GM19438 (cell line): Measurements from ENCODE around the gene COX7A1.
"Not testable (repeated sequence)": the region's sequence is repeated elsewhere in the genome, so short reads cannot be mapped to it uniquely, and the experiment has no call there.

Experiments
- ATAC-seq: cut with Tn5 transposase; IDR thresholded peaks from one replicate; pipeline ENCODE4 v1.9.1; 2021; ENCODE audit warnings: low read depth; ENCODE audit not compliant: unreplicated experiment

The COX7A1 gene

DNA sequence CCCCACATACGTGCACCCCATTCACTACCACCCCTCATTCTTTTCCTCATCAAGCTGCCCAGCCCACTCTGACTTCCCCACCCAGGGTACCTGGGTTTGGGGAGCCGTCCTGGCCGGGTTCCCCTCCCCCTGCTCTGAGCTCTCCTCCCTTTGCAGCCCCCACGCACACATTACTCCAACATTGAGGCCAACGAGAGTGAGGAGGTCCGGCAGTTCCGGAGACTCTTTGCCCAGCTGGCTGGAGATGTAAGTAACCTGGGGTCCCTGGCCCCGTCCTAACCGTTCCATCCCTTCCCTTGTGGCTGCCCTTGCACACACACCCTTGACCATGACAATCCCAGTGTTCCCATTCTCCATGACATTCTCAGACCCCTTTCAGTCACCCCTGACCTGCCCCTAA is 9.8 kb downstream of the COX7A1 start:
- ATAC-seq, result no peak

DNA sequence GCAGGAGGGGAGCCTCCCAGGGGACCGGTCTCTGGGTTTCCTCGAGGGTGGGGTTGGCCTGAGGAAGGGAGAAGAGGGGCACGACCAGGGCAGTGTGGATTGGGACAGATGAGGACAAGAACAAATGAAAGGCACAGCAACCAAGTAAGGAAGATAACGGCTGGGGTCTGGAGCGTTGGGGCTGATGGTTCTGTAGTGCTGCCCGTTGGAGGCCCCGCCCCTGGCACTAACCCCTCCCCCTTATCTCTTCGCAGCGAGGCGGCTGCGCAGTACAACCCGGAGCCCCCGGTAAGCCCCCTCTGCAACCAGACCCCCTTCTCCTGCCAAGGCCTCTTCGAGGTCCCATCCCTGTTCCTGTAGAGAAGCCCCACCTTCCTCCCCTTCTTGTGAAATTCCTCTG is 10.2 kb downstream of the COX7A1 start:
- no peak for ATAC-seq

DNA sequence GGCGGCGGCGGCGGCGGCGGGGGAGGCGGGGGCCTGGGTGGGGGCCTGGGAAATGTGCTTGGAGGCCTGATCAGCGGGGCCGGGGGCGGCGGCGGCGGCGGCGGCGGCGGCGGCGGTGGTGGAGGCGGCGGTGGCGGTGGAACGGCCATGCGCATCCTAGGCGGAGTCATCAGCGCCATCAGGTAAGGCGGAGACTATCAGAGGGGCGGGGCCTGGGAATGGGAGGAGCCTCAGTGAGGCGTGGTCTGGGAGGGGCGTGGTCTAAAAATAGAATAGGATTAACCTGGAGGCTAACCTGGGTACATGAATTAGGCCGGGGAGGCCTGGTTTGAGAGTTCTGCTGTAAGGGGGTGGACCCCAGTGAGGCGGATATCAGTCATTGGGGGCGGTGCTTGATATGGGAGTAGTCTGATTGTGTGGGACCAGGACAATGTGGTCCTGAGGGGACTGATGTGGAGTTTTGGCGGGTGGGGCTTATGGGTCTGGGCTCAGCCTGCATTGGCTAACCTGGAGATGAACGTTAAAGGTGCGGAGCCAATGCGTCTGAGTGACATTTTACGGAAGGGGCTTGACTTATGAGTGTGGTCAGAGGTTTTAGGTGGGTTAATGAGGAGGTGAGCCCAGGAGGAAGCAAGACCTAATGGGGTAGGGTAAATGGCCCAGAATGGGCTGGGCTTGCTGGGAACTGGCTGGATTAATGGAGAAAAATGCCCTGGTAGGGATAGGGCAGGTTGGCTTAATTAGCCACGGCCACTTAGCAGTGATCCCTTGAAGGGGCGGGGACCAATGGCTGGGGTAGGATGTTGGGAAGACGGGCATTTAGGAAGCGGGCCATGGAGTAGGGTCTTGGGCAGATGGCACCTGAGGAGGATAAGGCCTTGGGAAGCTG is 11.0 kb downstream of the COX7A1 start:
- peak; percentile 47 for ATAC-seq

DNA sequence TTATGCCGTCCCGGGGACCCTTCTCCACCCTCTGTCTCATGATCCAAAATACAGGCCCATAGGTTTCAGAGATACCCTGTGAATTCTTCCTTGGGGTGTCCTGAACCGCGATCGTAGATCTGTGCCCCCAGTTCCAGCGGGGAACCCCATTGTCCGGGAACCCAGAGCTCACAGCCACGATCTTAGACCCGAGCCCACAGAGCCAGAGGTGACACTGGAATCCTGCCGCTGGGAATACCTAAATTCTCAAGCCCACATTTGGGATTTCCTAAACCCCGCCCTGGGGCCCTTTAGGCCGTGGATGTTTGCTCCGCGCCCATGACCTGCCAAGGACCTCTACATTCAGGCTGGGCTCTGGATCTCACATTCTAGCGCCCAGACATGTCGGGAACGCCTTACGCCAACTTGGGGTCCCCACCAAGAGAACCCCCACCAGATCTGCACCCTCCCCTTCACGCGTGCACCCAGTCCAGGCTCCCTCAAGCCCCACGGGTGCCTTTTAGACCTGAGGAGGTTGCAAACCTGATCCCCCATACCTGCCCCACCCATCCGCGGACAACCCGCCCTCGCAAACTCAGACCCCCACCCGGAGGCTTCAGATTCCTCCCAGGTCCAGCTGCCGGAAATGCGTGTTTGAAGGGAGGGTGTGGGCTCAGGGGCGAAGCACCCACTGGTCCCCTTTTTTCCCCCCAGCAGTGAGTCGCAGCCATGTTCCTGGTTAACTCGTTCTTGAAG is 11.8 kb downstream of the COX7A1 start:
- ATAC-seq, result peak; percentile 20

DNA sequence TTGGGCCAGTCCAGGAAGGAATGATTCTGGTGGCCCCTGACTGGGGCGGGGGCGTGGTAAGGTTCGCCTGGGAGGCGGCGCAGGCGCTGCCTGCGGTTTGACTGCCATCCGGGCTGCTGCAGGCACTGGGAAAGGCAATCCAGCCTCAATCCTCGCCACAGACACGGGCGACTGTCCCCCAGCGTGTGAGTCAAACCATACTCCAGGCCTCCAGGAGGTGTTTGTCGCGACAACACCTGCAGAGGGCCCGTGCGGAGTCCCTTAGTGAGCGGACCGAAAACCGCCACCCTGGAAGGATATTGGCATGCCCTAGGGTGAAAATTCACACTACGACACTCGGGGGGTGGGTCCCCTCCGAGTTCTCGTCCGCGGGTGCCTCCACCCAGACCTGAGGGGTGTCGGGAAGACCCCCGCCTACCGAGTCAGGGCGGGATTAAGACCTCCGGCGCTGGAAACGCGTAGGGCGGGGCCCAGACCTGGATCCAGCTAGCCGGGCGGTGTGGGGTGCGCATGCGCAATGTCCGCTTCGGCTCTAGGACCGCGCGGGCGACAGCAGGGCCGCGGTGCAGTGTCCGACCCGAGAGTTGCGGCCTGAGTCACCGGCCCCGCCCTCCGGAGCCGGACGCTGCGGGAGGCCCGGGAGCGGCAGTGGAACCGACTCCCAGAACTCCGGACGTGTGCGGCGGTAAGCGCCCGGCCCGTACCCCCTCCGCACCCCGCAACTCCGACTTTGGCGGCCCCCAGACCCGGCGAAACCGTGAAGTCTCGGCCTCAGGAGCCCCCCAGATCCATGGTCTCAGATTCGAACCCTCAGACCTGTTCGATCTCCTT is 12.6 kb downstream of the COX7A1 start, which contains the start of gene CAPNS1:
TSS of gene CAPNS1 (plus strand) at position 594 of the 831 bp plus-strand sequence. CDS start 946 bp downstream, outside the sequence.
- ATAC-seq, result peak; percentile 83

DNA sequence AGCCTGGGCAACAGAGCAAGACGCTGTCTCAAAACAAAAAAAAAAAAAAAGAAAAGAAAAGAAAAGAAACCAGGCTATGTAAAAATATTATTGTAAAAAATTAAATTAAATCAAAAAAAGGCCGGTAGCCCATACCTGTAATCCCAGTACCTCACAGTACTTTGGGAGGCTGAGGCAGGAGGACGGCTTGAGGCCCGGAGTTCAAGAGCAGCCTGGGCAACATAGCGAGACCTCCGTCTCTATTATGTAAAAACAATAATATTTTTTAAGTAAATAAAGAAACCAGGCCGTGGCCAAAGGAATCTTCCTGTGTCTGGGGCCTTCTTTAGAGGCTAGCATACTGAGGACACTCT is 13.2 kb downstream of the COX7A1 start:
- no peak for ATAC-seq

DNA sequence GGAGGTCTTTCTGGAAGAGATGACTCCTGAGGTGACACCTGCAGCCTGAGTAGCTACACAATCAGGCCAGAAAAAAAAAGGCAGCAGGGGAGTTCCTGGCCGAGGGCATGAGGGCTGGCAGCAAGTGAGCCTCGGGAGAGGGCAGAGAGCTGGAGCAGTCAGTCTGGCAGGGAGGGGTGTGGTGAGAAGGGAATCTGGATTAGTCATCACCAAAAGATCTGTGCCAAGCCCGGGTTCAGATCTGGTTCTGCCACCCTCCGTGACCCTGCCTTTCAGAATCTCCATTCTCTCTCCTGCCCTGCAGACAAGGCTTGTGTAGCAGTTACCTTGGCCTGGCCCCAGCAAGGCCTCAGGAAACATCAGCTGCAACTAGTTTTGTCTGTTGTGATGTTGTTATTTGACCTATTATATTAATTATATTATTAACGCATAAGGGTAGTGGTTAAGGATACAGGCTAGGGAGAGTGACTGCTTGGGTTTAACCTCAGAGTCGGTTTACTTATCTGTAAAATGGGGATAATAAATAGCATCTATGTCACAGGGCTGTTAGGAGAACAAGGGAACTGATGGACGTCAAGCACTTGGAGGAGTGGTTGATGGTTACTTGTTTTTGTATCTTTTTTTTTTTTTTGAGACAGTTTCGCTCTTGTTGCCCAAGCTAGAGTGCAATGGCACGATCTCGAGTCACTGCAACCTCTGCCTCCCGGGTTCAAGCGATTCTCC is 15.1 kb downstream of the COX7A1 start:
- no peak for ATAC-seq

DNA sequence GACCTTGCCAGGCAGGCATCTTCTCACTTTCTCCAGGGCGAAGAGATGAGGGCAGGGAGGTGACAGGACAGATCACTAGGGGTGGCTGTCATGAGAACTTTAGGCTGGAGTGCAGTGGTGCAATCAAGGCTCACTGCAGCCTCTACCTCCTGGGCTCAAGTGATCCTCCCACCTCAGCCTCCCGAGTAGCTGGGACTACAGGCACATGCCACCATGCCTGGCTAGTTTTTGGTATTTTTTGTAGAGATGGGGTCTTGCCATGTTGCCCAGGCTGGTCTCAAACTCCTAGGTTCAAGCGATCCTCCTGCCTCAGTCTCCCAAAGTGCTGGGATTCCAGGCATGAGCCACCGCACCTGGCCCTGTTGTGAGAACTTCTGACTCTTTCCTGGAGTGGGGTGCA is 17.4 kb downstream of the COX7A1 start:
- ATAC-seq, result not testable (repeated sequence)

DNA sequence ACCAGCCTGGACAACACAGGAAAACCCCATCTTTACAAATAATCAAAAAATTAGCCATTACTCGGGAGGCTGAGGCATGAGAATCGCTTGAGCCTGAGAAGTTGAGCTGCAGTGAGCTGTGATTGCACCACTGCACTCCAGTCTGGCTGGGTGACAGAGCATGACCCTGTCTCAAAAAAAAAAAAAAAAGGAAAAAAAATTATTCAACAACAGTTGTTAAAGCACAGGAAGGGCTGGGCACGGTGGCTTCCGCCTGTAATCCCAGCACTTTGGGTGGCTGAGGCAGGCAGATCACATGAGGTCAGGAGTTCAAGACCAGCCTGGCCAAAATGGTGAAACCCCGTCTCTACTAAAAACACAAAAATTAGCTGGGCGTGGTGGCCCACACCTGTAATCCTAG is 21.0 kb downstream of the COX7A1 start:
- ATAC-seq, result not testable (repeated sequence)

DNA sequence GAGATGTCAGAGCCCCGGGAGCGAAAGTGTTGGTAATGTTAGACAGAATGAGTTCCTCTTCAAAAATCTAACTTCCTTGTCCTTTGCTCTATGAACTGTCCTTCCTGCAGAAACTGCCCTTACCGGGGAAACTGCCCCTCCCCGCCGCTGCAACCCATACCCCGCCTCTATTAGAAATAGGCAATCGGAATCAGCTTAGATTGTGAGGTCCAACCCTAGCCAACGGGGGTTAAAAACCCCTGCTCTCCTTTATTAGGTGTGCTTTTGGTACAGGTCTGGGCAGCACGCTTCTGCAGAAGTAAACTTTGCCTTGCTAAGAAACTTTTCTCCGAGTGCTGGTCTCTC is 23.9 kb downstream of the COX7A1 start:
- peak; percentile 19 for ATAC-seq

DNA sequence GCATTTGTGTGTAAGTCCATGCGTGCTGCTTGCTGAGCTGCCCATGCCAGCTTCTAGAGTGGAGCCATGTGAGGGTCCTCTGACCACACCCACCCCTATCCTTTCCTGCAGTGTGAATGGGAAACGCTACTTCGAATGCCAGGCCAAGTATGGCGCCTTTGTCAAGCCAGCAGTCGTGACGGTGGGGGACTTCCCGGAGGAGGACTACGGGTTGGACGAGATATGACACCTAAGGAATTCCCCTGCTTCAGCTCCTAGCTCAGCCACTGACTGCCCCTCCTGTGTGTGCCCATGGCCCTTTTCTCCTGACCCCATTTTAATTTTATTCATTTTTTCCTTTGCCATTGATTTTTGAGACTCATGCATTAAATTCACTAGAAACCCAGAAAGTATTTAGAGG is 26.7 kb downstream of the COX7A1 start:
- no peak for ATAC-seq

DNA sequence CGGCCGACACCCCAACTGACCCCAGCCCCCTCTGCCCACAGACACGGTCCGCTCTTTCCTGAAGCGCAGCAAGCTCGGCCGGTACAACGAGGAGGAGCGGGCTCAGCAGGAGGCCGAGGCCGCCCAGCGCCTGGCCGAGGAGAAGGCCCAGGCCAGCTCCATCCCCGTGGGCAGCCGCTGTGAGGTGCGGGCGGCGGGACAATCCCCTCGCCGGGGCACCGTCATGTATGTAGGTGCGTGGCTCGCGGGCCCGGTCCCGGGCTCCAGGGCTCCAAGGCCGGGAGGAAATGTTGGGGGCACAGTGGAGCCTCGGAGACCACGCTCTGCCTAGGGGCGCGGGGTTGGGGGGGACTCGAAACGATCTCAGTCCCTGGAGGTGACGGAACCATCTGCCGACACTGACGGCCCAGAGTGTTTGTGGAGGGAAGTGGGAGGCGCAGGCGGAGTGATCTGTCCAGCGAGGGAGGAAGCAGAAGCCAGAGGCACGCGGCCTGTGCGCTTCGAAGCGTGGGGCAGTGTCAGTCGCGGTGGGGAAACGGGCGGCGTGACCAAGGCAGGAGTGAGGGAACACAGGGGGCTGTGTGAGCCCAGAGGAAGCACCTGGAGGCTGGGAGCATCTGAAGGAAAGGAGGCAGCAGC is 30.6 kb downstream of the COX7A1 start:
- ATAC-seq, result no peak

DNA sequence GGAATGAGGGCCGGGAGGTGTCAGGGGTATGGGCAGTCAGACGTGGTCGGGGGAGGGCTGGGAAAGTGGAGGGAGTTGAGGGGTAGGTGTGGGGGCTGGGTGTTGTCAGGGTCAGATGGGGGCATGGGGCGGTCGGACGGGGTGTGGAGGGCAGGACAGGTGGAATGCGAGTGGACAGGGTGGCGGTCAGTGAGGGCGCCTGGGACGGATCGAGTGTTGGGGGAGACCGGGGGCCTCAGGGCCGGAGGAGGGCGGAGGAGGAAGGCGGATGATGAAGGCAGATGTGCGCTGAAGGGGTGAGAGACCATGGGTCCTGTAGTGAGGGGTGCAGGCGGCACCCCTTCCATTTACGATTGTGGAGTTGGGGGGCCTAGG is 31.3 kb downstream of the COX7A1 start:
- ATAC-seq, result no peak

DNA sequence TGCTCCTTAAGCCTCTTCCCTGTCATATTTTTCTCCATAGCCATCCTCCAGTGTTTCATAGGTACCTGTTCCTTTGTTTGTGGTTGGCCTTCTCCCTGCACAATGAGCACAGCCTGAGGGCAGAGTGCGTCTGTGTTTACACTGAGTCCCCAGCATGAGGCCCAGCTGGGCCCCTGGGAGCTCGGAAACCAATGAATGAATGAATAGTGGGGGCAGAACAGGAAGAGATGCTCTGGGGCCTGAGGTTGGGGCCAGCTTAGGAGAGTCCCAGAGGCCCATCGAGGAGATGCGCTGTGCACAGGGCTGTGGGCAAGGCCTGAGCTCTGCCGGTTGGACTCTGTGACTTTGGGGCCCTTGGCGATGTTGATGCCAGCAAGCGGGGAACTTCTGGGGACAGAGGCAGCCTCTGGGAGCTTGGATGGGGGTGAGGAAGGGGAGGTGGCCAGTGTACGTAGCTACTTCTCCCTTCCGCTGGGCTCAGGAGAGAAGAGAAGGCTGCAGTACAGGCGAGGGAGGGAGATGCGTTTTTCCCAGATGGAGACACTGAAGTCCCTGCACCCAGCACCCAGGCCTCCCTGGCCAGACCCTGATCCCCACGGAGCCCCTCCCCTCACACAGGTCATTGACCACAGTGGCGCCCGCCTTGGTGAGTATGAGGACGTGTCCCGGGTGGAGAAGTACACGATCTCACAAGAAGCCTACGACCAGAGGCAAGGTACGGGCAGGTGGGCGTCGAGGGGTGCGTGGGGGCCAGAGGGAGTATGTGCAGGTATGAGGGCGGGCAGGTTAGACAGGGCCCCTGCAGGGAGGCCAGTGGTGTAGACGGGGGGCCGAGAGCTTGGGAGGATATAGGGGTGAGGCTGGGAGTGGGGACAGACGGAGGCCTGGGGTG is 31.9 kb downstream of the COX7A1 start:
- ATAC-seq, result no peak

DNA sequence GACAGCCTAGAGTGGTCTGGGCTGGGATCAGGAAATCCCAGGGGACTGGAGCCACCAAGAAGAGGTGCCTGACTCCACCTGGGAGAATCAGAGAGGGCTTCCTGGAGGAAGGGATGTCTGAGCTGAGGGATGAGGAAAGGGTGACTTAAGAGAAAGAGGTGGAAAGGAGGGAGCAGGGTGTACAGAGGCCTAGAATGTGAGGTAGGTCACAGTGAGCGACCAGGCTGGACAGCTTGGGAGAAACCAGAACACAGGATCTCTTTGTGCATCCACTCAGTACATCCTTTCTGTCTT is 36.0 kb downstream of the COX7A1 start:
- no peak for ATAC-seq

DNA sequence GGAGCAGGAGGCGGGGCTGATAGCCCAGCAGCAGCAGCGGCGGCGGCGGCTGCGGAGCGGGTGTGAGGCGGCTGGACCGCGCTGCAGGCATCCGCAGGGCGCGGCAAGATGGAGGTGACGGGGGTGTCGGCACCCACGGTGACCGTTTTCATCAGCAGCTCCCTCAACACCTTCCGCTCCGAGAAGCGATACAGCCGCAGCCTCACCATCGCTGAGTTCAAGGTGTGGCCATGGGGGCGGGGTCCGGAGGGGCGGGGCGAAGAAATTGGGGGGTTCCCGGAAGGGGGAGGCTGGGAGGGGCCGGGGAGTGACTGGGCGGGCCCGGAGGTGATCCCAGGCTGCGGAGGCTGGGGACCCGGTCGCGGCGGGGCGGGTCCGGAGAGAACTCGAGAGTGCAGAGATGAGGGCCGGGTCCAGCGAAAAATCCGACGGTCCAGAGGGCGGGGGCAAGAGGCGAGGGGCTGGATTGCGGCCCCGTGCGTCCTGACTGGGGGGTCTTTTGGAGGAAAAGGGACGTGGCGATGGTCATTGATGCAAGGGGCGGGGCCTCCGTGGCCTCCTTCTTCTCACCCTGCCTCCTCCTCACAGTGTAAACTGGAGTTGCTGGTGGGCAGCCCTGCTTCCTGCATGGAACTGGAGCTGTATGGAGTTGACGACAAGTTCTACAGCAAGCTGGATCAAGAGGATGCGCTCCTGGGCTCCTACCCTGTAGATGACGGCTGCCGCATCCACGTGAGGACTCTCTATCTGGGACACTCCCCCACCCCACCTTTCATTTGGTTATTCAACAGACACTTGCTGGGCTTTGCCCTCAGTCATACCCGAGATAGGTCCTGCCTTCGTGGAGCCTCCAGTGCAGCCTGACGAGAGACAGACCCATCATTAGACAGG is 36.5 kb downstream of the COX7A1 start, which contains the start of gene TBCB:
TSS of gene TBCB (plus strand) at position 16 of the 891 bp plus-strand sequence. CDS start at position 109, 93 bp downstream.
- ATAC-seq, result peak; percentile 28

DNA sequence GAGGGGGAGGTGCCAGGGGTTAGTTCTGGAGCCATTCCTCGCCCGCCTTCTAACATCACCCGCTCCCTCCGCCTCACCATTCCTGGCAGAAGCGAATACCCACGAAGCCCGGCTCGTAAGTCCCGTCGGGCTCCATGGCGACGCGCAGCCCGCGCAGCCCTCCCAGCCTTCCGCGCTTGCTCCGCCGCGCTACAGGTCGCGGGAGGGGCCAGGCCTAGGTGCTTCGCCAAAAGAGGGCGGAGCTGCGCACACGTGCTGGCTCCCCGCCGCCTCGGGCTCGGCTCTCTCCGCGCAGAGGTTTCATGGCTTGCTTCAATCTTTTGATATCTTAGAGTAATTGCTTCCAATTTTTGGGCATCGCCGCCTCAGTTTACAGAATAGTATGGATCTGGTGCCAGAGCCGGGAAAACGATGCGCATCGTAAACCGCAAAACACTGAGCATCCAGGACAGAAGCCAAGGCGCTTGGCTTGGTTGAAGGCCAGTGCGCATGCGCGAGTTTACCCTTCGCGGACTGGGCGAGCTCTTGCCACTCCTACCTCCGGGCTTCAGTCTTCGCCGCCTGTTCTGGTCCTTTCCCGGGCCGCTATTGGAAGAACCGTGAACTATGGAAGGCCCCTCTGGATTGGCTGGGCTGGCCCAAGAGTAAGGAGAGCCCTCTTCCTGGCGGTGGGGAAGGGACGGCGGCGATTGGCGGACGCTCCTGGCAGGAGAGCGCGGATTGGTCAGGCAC is 37.4 kb downstream of the COX7A1 start, which contains the start of gene POLR2I:
TSS of gene POLR2I (minus strand) at position 155 of the 732 bp plus-strand sequence. CDS start at position 136, 19 bp downstream.
- ATAC-seq, result peak; percentile 84
